Neural progenitor cell (in vitro differentiated cells): ENCODE results near the gene SEMA7A.
"Not testable (repeated sequence)": the region's sequence is repeated elsewhere in the genome, so short reads cannot be mapped to it uniquely, and the experiment has no call there.

Experiments used
- EZH2 ChIP-seq: fragments of 200-600 bp; sonication (generic); IDR thresholded peaks from 2 replicates; pipeline ENCODE4 v1.6.1; 2017; ENCODE audit warnings: antibody characterized with exemption, mild to moderate bottlenecking, moderate library complexity
- EZH2phosphoT487 ChIP-seq: fragments of 200-600 bp; sonication (generic); IDR thresholded peaks from 2 replicates; pipeline ENCODE4 v1.6.1; 2017; ENCODE audit warnings: antibody characterized with exemption
- TF ChIP-seq, protein P1 (sequence below): fragments of 200-600 bp; sonication (generic); IDR thresholded peaks from 2 replicates; pipeline ENCODE4 v1.5.1; 2017; ENCODE audit warnings: antibody characterized with exemption, mild to moderate bottlenecking

DNA sequence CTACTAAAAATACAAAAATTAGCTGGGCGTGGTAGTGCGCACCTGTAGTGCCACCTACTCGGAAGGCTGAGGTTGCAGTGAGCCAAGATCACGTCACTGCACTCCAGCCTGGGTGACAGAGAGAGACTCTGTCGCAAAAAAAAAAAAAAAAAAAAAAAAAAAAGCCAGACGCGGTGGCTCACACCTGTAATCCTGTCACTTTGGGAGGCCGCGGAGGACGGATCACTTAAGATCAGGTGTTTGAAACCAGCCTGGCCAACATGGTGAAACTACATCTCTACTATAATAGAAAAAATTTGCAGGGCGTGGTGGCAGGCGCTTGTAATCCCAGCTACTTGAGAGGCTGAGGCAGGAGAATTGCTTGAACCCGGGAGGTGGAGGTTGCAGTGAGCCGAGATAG lies 26.0 kb upstream of the SEMA7A start:
- TF ChIP-seq, protein P1, sequence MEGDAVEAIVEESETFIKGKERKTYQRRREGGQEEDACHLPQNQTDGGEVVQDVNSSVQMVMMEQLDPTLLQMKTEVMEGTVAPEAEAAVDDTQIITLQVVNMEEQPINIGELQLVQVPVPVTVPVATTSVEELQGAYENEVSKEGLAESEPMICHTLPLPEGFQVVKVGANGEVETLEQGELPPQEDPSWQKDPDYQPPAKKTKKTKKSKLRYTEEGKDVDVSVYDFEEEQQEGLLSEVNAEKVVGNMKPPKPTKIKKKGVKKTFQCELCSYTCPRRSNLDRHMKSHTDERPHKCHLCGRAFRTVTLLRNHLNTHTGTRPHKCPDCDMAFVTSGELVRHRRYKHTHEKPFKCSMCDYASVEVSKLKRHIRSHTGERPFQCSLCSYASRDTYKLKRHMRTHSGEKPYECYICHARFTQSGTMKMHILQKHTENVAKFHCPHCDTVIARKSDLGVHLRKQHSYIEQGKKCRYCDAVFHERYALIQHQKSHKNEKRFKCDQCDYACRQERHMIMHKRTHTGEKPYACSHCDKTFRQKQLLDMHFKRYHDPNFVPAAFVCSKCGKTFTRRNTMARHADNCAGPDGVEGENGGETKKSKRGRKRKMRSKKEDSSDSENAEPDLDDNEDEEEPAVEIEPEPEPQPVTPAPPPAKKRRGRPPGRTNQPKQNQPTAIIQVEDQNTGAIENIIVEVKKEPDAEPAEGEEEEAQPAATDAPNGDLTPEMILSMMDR = not testable (repeated sequence)
- TF ChIP-seq EZH2, EZH2phosphoT487: not testable (repeated sequence)
